HG02763 (cell line): ENCODE measurements around the gene VWA5B2.

Experiments used
- ATAC-seq: cut with Tn5 transposase; IDR thresholded peaks from one replicate; pipeline ENCODE4 v1.9.1; 2021; ENCODE audit warnings: mild to moderate bottlenecking, moderate library complexity; ENCODE audit not compliant: unreplicated experiment

Gene VWA5B2

DNA sequence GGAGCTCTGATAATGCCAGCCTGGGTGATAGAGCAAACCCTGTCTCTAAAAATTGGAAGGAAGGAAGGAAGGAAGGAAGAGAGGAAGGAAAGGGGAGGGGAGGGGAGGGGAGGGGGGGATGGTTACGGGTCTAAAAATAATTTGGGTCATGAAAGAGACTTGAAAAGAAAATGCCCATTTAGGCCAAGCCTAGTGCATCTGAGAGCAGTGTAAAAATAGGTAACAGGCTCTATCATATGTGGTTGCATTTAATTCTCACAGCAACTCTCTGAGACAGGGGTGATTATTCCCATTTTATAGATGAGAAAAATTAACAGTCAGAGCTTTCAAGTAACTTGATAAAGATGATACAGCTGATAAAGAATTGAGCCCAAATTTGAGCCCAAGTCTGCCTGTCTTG is 42.9 kb downstream of the VWA5B2 start:
- ATAC-seq = no peak

DNA sequence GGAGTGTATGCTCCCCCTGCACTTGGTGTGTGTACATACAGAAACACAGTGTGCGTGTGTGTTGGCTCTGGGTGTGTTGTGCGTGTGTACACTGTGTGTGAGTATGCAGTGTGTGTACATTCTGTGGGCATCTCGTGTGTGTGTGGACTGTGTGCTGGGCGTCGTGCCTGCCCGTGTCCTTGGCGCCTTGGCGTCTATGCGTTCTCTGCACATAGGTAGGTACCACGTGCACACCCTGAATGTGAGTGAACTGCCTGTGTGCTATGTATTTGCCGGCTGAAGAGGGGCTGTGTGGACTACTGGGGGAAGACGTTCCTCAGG is 46.0 kb downstream of the VWA5B2 start:
- no peak for ATAC-seq

DNA sequence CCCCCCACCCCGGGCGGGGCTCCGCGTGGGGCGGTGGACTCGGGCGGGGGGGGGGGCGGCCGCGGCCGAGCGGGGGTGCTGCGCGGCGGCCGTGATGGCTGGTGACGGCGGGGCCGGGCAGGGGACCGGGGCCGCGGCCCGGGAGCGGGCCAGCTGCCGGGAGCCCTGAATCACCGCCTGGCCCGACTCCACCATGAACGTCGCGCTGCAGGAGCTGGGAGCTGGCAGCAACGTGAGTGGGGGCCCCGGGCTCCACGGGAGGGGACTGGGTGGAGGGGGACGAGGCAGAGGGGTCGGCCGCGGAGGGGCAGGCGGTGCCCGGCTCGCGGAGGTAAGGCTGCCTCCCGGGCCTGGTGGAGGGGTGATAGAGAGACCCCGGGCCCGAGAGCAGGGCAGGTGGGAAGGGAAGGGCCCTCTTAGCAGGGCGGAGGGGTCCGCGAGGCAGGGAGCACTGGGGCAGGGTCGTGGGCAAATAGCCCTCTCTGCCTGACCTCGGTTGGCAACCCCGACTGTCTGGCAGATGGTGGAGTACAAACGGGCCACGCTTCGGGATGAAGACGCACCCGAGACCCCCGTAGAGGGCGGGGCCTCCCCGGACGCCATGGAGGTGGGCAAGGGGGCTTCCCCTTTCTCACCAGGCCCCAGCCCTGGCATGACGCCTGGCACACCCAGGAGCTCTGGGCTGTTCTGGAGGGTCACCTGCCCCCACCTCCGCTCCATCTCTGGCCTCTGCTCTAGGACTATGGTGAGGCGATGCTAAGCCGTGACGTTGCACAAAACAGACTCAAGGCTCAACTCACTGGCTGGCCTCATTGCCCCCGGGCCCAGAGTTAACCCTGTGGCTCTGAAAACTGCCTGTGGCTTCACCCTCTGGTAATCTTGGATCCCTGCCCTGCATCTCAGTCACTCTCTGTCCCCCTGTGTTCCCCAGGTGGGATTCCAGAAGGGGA is 46.9 kb downstream of the VWA5B2 start, which contains the start of gene ECE2:
TSS of gene ECE2 (plus strand) at position 62 of the 950 bp plus-strand sequence. CDS start at position 194, 132 bp downstream.
- no peak for ATAC-seq

- no peak for ATAC-seq
Measured at GRCh38 chr3:184277366-184277765, 48.0 kb downstream of the VWA5B2 start.

DNA sequence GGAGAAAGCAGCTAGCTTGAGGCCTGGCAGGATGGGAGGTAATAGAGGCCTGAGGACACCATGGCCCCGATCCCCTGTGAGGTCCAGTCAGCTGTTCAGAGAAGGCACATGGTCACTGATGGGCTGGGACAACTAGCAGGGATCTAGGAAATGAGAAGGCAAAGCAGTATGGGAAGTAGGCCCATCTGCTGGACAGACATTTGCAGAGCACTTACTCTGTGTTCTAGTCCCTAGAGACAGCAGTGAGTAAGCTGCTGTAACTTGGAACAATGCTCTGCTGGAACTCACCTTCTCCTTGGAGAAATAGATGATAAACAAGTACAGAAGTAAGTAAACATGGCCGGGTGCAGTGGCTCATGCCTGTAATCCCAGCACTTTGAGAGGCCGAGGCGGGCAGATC is 53.6 kb downstream of the VWA5B2 start:
- no peak for ATAC-seq

DNA sequence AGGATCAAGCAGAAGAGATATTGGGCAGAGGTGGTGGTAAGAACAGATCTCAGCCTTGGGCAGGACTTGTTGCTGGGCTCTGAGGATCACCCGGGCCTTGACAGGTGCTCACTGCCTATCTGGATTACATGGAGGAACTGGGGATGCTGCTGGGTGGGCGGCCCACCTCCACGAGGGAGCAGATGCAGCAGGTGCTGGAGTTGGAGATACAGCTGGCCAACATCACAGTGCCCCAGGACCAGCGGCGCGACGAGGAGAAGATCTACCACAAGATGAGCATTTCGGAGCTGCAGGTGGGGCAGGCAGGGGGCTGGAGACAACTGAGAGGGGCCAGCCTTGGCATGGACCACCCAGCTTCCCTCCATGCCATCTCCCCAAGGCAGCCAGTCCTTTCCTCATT is 54.3 kb downstream of the VWA5B2 start:
- ATAC-seq = no peak

- ATAC-seq = no peak
Measured at GRCh38 chr3:184284696-184285095, 55.3 kb downstream of the VWA5B2 start.

DNA sequence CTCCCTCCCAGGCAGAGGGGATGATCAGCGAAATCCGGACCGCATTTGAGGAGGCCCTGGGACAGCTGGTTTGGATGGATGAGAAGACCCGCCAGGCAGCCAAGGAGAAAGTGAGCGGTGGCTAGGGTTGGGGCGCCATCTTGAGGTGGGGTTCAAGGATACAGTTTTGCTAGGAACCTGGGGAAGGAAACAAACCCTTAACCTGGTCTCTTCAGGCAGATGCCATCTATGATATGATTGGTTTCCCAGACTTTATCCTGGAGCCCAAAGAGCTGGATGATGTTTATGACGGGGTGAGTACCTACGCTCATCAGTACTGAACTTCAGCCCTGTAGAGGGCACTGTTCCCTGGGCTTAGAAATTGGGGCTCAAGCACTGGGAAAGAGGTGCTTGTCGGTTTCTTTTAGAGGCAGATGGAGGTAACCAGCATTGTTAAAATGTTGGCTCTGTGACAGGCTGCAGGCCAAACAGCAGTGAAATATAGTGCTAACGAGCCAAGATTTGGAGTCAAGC is 60.1 kb downstream of the VWA5B2 start:
- no peak for ATAC-seq

DNA sequence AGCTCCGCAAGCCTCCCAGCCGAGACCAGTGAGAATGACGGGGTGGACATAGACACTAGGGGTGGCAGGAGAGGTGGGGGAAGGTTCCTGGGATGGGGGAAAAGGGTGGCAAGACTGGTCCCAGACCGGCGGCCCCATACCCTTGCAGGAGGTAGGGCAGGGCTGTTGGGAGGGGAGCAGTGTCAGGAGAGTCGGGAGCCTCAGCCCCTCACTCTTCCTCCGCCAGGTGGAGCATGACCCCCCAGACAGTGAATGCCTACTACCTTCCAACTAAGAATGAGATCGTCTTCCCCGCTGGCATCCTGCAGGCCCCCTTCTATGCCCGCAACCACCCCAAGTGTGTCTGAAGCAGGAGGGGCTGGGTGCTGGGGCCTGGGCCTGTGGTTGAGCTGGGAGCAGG is 60.9 kb downstream of the VWA5B2 start:
- ATAC-seq = no peak

DNA sequence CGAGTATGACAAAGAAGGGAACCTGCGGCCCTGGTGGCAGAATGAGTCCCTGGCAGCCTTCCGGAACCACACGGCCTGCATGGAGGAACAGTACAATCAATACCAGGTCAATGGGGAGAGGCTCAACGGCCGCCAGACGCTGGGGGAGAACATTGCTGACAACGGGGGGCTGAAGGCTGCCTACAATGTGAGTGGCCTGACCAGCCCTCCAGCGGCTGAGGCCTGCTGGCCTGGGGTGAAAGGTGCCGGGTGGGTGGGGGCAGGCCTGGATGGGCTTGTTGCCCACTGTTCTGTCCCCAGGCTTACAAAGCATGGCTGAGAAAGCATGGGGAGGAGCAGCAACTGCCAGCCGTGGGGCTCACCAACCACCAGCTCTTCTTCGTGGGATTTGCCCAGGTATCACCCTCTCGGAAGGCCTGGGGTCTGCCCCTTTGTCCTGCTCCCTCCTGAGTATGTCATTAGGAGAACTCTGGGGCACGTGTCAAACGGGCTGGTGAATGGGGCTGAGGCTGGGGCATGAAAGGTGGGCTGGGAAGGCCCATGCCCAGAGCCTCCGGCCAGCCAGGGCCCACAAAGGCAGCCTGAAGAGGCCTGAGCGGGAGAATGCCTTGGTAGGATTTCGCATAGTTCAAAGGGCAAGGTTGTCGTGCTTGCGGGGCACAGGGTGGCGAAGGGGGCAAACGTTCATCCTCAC is 61.8 kb downstream of the VWA5B2 start:
- no peak for ATAC-seq
